HepG2 (cell line): ENCODE results near the gene BTBD3. TPM values are rescaled to one million over a fixed set of nuclear protein-coding genes. Genes with fewer than 3 reads are reported as not detected.

Experiments
- BORCS8-MEF2B ChIP-seq: sonication (generic); formaldehyde crosslinking; IDR thresholded peaks from 2 replicates; pipeline ENCODE4 v1.8.0; 2022; ENCODE audit warnings: mild to moderate bottlenecking, missing genetic modification reagents
- CHD2 ChIP-seq: IDR thresholded peaks from 2 replicates; pipeline ENCODE4 v1.6.1; 2011; ENCODE audit warnings: low read depth, low read length, improper control_type of control experiment
- FIP1L1 ChIP-seq: fragments of 200-400 bp; formaldehyde crosslinking; IDR thresholded peaks from 2 replicates; pipeline ENCODE4 v1.6.1; 2018; ENCODE audit warnings: low read depth, mild to moderate bottlenecking, low read length, moderate library complexity, borderline replicate concordance; ENCODE audit not compliant: insufficient read depth
- FLYWCH1 ChIP-seq: sonication (generic); formaldehyde crosslinking; IDR thresholded peaks from 2 replicates; pipeline ENCODE4 v1.8.1; 2023; ENCODE audit warnings: mild to moderate bottlenecking, missing genetic modification reagents
- POLR2A ChIP-seq, 2 experiments: IDR thresholded peaks; 2 replicates each; pipeline ENCODE4 v1.6.1; 2011; ENCODE audit warnings: low read depth in 2 of 2, low read length in 2 of 2, mild to moderate bottlenecking in 1 of 2, moderate library complexity in 1 of 2; ENCODE audit not compliant: insufficient read depth in 1 of 2
- RAD51 ChIP-seq: fragments of 450-650 bp; IDR thresholded peaks from 2 replicates; pipeline ENCODE4 v1.6.1; 2016; ENCODE audit warnings: borderline replicate concordance
- RORA ChIP-seq: sonication (generic); formaldehyde crosslinking; IDR thresholded peaks from 2 replicates; pipeline ENCODE4 v1.5.0; 2020; ENCODE audit warnings: mild to moderate bottlenecking, missing genetic modification reagents, moderate library complexity
- RXRA ChIP-seq: sonication (generic); formaldehyde crosslinking; IDR thresholded peaks from 2 replicates; pipeline ENCODE4 v1.5.1; 2020; ENCODE audit warnings: missing genetic modification reagents
- SIN3B ChIP-seq: fragments of 150-350 bp; IDR thresholded peaks from 2 replicates; pipeline ENCODE4 v1.6.1; 2014; ENCODE audit warnings: low read length
- THYN1 ChIP-seq: sonication (generic); formaldehyde crosslinking; IDR thresholded peaks from 2 replicates; pipeline ENCODE4 v1.8.1; 2023; ENCODE audit warnings: low read depth, mild to moderate bottlenecking, moderate library complexity, missing genetic modification reagents, borderline replicate concordance
- ZC3H13 ChIP-seq: sonication (generic); formaldehyde crosslinking; IDR thresholded peaks from 2 replicates; pipeline ENCODE4 v1.8.1; 2023; ENCODE audit warnings: mild to moderate bottlenecking, missing genetic modification reagents, moderate library complexity
- ZNF317 ChIP-seq: sonication (generic); formaldehyde crosslinking; IDR thresholded peaks from 2 replicates; pipeline ENCODE4 v1.5.0; 2020; ENCODE audit warnings: mild to moderate bottlenecking, missing genetic modification reagents
- ZNF329 ChIP-seq: sonication (generic); formaldehyde crosslinking; IDR thresholded peaks from 2 replicates; pipeline ENCODE4 v1.9.0; 2021; ENCODE audit warnings: low read depth, mild to moderate bottlenecking, missing genetic modification reagents
- ZNF496 ChIP-seq: sonication (generic); formaldehyde crosslinking; IDR thresholded peaks from 2 replicates; pipeline ENCODE4 v1.8.1; 2023; ENCODE audit warnings: mild to moderate bottlenecking, moderate library complexity, missing genetic modification reagents; ENCODE audit not compliant: insufficient replicate concordance
- polyA plus RNA-seq, 8 experiments: library from polyadenylated mRNA; depleted of rRNA in 3 of 8; stranded (reverse) in 7 of 8; unstranded in 1 of 8; fragments of >200 nt; fragmentation: Illumina TruSeq in 4 of 8; extraction: Trizol in 4 of 8; gene quantifications; 2 replicates each; pipeline versions ENCODE4 v1.2.1 to v1.2.3, GENCODE V29; 2011 to 2016; ENCODE audit warnings: low read depth in 4 of 8, missing spikeins in 1 of 8, mixed read lengths in 1 of 8; ENCODE audit not compliant: insufficient read depth in 1 of 8
- total RNA-seq, 5 experiments: library from RNA; depleted of rRNA; stranded (reverse); fragments of >200 nt; fragmentation: Illumina TruSeq; extraction: Trizol; gene quantifications; 2 replicates each; pipeline ENCODE4 v1.2.3, GENCODE V29; 2016; ENCODE audit warnings: low read depth in 1 of 5
- TF ChIP-seq, protein P1 (sequence below): sonication (generic); formaldehyde crosslinking; IDR thresholded peaks from 2 replicates; pipeline ENCODE4 v1.4.0; 2020; ENCODE audit warnings: missing genetic modification reagents, mild to moderate bottlenecking, borderline replicate concordance
- TF ChIP-seq, protein P2 (sequence below): sonication (generic); formaldehyde crosslinking; IDR thresholded peaks from 2 replicates; pipeline ENCODE4 v1.4.0; 2020; ENCODE audit warnings: missing genetic modification reagents
- TF ChIP-seq, protein P3 (sequence below): IDR thresholded peaks from 2 replicates; pipeline ENCODE4 v1.6.1; 2012; ENCODE audit warnings: inconsistent platforms
- TF ChIP-seq, protein P4 (sequence below): sonication (generic); formaldehyde crosslinking; IDR thresholded peaks from 2 replicates; pipeline ENCODE4 v1.5.0; 2020; ENCODE audit warnings: mild to moderate bottlenecking, missing genetic modification reagents

Gene BTBD3
- total and polyA plus RNA-seq, 2 of the 13 experiments (the other 11 are each of a cell fraction or from before 2014, with no cell fraction given) = 32.2 to 41.8 TPM

DNA sequence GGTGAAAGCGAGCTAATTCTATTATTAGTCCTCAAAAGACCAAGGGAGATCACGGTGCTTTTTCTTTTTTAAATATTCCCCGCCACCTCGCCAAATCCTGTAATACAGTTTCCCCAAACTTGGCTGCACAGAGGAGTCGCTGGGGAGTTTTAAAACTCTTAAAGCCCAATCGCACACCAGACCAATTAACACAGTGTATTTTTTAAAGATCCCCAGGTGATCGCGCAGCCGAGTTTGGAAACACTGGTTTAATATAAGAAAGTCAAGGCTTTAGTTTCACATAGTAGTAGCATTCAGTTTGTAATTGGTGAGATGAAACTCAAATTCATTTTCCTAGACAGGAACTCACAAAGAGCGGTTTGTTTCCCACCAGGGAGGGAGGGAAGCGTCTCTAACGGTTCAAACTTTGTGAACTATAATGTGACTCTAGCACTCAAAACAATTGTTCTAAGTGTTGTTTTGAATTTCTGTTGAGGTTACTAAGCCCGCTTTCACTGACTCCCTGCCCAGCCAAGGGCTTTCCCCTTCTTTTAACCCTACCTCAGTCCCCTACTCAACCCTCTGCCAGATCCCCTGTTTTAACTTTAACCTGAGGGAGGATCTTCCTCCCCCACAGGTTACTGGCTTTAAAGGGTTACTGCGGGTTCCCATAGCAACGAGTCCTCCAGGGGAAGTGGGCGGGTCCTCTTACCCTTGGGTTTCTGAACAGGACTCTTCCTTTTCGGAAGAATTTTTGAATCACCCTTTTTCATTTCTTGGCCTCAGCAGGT is 25.7 kb upstream of the BTBD3 start (continued):
- TF ChIP-seq, protein P1, sequence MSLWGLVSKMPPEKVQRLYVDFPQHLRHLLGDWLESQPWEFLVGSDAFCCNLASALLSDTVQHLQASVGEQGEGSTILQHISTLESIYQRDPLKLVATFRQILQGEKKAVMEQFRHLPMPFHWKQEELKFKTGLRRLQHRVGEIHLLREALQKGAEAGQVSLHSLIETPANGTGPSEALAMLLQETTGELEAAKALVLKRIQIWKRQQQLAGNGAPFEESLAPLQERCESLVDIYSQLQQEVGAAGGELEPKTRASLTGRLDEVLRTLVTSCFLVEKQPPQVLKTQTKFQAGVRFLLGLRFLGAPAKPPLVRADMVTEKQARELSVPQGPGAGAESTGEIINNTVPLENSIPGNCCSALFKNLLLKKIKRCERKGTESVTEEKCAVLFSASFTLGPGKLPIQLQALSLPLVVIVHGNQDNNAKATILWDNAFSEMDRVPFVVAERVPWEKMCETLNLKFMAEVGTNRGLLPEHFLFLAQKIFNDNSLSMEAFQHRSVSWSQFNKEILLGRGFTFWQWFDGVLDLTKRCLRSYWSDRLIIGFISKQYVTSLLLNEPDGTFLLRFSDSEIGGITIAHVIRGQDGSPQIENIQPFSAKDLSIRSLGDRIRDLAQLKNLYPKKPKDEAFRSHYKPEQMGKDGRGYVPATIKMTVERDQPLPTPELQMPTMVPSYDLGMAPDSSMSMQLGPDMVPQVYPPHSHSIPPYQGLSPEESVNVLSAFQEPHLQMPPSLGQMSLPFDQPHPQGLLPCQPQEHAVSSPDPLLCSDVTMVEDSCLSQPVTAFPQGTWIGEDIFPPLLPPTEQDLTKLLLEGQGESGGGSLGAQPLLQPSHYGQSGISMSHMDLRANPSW (CRISPR knock-in tag) = no peak
- TF ChIP-seq FLYWCH1 = no peak
- 0 out of 2 replicates have a peak, but pooled peaks have one; percentile 42 for TF ChIP-seq RORA (CRISPR knock-in tag)
- TF ChIP-seq ZNF496 = no peak
- no peak for TF ChIP-seq RAD51
- TF ChIP-seq, protein P2, sequence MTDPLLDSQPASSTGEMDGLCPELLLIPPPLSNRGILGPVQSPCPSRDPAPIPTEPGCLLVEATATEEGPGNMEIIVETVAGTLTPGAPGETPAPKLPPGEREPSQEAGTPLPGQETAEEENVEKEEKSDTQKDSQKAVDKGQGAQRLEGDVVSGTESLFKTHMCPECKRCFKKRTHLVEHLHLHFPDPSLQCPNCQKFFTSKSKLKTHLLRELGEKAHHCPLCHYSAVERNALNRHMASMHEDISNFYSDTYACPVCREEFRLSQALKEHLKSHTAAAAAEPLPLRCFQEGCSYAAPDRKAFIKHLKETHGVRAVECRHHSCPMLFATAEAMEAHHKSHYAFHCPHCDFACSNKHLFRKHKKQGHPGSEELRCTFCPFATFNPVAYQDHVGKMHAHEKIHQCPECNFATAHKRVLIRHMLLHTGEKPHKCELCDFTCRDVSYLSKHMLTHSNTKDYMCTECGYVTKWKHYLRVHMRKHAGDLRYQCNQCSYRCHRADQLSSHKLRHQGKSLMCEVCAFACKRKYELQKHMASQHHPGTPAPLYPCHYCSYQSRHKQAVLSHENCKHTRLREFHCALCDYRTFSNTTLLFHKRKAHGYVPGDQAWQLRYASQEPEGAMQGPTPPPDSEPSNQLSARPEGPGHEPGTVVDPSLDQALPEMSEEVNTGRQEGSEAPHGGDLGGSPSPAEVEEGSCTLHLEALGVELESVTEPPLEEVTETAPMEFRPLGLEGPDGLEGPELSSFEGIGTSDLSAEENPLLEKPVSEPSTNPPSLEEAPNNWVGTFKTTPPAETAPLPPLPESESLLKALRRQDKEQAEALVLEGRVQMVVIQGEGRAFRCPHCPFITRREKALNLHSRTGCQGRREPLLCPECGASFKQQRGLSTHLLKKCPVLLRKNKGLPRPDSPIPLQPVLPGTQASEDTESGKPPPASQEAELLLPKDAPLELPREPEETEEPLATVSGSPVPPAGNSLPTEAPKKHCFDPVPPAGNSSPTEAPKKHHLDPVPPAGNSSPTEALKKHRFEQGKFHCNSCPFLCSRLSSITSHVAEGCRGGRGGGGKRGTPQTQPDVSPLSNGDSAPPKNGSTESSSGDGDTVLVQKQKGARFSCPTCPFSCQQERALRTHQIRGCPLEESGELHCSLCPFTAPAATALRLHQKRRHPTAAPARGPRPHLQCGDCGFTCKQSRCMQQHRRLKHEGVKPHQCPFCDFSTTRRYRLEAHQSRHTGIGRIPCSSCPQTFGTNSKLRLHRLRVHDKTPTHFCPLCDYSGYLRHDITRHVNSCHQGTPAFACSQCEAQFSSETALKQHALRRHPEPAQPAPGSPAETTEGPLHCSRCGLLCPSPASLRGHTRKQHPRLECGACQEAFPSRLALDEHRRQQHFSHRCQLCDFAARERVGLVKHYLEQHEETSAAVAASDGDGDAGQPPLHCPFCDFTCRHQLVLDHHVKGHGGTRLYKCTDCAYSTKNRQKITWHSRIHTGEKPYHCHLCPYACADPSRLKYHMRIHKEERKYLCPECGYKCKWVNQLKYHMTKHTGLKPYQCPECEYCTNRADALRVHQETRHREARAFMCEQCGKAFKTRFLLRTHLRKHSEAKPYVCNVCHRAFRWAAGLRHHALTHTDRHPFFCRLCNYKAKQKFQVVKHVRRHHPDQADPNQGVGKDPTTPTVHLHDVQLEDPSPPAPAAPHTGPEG (CRISPR knock-in tag) = no peak
- TF ChIP-seq, protein P3, sequence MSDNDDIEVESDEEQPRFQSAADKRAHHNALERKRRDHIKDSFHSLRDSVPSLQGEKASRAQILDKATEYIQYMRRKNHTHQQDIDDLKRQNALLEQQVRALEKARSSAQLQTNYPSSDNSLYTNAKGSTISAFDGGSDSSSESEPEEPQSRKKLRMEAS = no peak
- TF ChIP-seq CHD2 = no peak
- no peak for TF ChIP-seq ZNF329 (CRISPR knock-in tag)
- TF ChIP-seq SIN3B = no peak; the same call in 1 of the 2 replicates
- TF ChIP-seq, protein P4, sequence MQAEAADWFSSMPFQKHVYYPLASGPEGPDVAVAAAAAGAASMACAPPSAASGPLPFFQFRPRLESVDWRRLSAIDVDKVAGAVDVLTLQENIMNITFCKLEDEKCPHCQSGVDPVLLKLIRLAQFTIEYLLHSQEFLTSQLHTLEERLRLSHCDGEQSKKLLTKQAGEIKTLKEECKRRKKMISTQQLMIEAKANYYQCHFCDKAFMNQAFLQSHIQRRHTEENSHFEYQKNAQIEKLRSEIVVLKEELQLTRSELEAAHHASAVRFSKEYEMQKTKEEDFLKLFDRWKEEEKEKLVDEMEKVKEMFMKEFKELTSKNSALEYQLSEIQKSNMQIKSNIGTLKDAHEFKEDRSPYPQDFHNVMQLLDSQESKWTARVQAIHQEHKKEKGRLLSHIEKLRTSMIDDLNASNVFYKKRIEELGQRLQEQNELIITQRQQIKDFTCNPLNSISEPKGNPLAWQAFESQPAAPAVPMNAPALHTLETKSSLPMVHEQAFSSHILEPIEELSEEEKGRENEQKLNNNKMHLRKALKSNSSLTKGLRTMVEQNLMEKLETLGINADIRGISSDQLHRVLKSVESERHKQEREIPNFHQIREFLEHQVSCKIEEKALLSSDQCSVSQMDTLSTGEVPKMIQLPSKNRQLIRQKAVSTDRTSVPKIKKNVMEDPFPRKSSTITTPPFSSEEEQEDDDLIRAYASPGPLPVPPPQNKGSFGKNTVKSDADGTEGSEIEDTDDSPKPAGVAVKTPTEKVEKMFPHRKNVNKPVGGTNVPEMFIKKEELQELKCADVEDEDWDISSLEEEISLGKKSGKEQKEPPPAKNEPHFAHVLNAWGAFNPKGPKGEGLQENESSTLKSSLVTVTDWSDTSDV = no peak
- TF ChIP-seq ZC3H13 (CRISPR knock-in tag) = no peak
- TF ChIP-seq BORCS8-MEF2B = no peak
- TF ChIP-seq RXRA = no peak
- TF ChIP-seq ZNF317 (CRISPR knock-in tag) = no peak
- TF ChIP-seq POLR2A (IDR thresholded peaks at IDR 0.05; ENCODE audit: insufficient read depth in 1 of 2, low read depth in 2 of 2, low read length in 2 of 2) = peak in 1 of 2 experiments; percentile 60; a peak in 1 of 4 replicates
- no peak for TF ChIP-seq THYN1 (CRISPR knock-in tag)
- no peak for TF ChIP-seq FIP1L1
